PC-9 (cell line): Measurements from ENCODE around the gene PLSCR4.

Source experiments
- CTCF ChIP-seq: fragments of 200-600 bp; sonication (generic); conservative IDR thresholded peaks from 2 replicates; pipeline ENCODE4 v1.6.1; 2017; ENCODE audit warnings: mixed run types, antibody characterized with exemption, mild to moderate bottlenecking, moderate library complexity
- EZH2 ChIP-seq: fragments of 200-600 bp; sonication (generic); IDR thresholded peaks from 2 replicates; pipeline ENCODE4 v1.8.0; 2017; ENCODE audit warnings: antibody characterized with exemption, low read depth

DNA sequence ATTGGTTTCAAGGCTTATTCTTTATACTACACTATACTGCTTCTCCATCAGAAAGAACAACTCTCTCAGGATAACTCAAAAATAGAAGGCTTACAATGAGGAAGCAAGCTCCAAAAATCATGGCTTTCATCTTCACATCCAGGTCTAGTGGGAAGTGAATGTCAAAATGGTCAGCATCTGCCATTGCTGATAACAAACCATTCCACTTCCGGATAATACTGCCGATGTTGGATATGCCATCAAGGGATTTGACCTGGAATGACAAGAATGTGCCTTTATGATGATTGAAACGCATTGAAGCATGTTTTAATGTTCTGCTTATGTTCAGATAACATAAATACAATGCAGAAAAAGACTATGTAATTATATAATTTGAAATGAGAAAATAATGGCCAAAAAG is 55.9 kb downstream of the PLSCR4 start:
- TF ChIP-seq CTCF (no peak), EZH2 (no peak)
